Medulla oblongata (tissue), 1 donor: ENCODE results near the gene DMWD.

Source experiments
- DNase-seq: peaks from one replicate; pipeline ENCODE4 v3.0.0-alpha.2; 2015; ENCODE audit errors: extremely low spot score

Gene DMWD

DNA sequence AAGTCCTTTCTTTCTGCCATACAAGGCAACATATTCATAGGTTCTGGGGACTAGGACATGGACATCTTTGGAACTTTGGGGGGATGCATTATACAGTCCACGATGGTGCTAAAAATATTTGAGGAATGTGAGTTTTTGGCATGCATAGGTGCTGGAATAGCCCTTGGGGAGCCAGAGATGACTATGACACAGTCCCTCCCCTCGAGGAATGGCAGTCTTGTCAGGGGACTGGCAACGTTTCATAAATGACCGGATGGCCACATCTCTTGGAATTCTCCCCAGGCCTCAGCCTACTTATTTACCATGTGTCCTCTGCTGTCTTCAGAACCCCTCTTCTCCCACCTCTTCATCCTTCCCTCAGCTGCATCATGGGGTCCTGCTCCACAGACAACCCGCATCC, 45.8 kb downstream of the DMWD start:
- no peak for DNase-seq

DNA sequence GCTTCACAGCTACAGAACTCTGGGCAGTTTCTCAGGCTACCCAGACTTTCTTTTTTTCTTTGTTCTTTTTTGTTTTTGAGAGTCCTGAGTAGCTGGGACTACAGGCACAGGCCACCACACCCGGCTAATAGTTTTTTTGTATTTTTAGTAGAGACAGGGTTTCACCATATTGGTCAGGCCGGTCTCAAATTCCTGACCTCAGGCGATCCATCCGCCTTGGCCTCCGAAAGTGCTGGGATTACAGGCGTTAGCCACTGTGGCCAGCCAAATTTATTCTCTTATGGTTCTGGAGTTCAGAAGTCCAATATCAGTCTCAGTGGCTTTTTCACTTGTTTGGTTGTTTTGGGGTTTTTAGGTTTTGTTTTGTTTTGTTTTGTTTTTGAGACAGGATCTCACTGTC, 47.0 kb downstream of the DMWD start:
- DNase-seq = no peak

DNA sequence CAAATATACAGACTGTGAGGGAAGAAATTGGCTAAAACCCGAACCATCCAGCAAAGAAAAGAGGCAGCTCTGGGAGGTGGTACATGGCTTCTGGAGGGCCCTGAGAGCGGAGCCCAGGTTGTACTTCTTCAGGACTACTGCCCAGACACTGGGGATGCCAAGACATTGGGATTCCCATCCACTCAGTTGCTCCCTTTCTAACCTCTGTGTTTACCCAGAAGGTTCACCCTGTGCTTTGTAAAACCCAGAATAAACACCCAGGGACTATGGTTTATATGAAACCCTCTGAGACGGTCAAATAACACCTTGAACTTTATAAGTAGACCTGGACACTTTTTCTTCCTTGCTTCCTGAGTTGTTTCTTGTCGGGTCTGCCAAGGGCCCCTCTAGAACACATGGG, 49.7 kb downstream of the DMWD start:
- DNase-seq = no peak

DNA sequence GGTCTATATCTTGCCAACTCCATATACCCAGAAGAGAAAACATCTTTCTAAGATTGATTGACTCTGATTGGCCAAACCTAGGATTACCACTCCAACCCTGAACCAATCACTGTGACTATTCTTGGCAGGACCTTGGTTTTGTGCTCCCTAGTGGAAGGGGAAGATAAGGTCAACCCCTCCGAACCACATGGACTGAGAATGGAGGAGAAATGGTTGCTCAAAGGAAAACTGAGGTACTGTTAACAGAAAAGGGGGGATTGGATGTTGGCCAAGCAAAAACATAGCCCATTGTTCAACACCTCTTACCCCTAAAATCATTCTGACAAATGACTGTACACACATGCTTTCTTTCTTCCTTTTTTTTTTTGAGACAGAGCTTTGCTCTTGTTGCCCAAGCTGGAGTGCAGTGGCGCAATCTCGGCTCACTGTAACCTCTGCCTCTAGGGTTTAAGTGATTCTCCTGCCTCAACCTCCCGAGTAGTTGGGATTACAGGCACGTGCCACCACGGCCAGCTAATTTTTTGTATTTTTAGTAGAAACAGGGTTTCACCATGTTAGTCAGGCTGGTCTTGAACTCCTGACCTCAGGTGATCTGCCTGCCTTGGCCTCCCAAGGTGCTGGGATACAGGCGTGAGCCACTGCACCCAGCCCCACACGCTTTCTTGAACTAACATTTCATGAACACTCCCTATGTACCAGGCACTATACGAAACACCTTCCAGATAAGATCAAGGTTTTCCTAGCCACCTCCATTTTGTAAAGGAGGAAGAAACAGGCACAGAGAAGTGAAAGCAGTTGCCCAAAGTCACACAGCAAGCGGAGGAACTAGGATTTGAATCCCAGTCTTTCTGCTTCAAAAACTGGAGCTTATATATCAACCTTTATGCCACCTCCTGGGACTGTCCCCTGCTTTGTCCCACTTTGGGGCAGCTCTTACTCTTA, 52.9 kb downstream of the DMWD start:
- no peak for DNase-seq

DNA sequence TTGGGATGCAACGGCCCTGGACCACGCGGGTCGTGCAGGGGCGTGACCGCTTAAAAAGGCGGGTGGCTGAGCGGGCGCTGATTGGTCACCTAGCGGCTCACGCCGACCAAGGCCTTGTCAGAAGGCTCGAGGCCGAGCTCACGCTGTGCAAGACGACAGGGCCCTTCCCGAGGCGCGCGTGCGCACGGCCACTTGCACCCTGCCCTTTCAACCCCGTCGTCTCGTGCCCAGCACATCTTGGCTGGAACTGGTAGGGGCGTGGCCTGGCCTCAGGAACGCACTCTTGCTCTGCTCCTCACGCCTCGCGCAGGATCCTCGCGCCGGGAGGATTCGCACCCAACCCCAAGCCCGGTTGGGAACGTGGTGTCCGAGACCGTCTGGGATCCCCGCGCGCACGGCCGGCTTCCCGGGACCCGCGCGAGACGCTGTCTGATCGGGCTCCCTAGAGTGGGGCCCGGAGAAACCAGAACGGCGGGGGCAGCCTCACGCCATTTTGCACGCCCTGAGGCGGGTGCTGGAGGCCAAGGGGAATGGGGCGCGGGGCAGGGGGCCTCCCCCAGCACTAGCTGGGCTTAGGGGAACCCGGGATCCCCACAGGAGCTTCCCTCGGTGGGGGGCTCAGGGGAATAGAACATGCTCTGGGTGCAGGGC, 59.4 kb downstream of the DMWD start, which contains the start of gene MEIOSIN:
TSS of gene MEIOSIN (plus strand) at position 280 of the 651 bp plus-strand sequence. CDS start 1,938 bp downstream, outside the sequence.
- no peak for DNase-seq
